Esophagus squamous epithelium (tissue), 4 donors: ENCODE data around the gene RECK.

Experiments used
- POLR2A ChIP-seq, 4 donors: fragments of 450-650 bp; IDR thresholded peaks; one replicate each; pipeline ENCODE4 v1.6.1; 2017; ENCODE audit warnings: antibody characterized with exemption in 4 of 4, mild to moderate bottlenecking in 4 of 4, moderate library complexity in 3 of 4
- TF ChIP-seq, protein P1 (sequence below), 6 experiments: fragments of 450-650 bp in 4 of 6; fragments of 200-600 bp in 2 of 6; sonication (generic) in 2 of 6; IDR thresholded peaks; one replicate each; pipeline ENCODE4 v1.5.1; 2016 to 2019; ENCODE audit warnings: antibody characterized with exemption in 6 of 6, mild to moderate bottlenecking in 4 of 6, moderate library complexity in 4 of 6

DNA sequence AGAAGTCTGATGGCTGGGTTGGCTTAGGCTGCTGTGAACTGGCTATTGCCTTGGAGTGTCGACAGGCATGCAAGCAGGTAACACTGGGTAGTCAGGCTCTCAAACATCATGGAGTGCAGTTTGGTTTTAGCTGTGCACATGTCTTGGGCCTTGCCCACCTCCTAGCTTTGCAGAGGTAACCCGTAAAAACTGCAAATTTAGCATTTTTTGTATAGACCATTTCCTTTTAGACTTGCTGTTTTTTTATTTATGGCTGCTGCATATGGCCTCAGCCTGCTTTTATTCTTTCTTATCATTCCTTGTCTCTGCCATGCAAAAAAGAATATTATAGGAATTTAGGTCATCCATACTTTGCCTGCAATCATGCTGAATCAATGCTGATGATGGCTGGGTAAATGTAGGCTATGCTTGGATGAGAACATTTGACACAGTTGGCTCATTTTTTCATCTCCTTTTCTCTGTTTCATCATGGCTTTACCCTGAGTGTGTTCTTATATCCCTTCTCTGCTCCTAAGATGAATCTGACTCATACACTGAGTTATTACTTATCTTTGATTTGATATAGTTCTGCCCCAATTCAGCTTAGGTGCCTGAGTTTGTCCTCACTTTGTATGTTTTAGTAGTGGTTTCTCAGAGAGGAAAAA is 27.2 kb downstream of the RECK start:
- TF ChIP-seq, protein P1, sequence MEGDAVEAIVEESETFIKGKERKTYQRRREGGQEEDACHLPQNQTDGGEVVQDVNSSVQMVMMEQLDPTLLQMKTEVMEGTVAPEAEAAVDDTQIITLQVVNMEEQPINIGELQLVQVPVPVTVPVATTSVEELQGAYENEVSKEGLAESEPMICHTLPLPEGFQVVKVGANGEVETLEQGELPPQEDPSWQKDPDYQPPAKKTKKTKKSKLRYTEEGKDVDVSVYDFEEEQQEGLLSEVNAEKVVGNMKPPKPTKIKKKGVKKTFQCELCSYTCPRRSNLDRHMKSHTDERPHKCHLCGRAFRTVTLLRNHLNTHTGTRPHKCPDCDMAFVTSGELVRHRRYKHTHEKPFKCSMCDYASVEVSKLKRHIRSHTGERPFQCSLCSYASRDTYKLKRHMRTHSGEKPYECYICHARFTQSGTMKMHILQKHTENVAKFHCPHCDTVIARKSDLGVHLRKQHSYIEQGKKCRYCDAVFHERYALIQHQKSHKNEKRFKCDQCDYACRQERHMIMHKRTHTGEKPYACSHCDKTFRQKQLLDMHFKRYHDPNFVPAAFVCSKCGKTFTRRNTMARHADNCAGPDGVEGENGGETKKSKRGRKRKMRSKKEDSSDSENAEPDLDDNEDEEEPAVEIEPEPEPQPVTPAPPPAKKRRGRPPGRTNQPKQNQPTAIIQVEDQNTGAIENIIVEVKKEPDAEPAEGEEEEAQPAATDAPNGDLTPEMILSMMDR (IDR thresholded peaks at IDR 0.05): no peak
- TF ChIP-seq POLR2A (IDR thresholded peaks at IDR 0.05): no peak
